Measurements from ENCODE around the gene ACYP2. TPM values are rescaled to one million over a fixed set of nuclear protein-coding genes. Genes with fewer than 3 reads are reported as not detected.

ACYP2 gene
- total and polyA plus RNA-seq, 2 experiments from 2014 or later, result 16.6 to 41.6 TPM

DNA sequence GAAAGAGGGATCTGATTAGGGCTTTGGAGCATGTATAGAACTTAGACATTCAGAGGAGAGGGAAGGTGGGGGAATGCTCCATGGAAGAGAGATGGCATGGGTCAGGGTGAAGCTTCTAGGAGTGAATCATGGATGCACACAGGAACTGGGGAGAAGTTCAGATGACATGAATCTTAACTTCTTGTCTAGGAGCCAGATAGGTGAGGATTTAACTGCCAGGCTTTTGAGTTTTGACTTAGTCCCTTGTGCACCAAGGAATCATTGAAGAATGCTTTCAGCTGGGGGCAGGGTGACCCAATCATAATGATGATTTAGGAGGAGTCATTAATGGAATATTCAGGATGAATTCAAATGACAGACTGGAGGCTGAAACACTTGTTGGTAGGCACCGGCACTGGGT is 48.7 kb downstream of the ACYP2 start:
- H3K79me2 ChIP-seq (ENCODE audit: insufficient read depth), result no peaks in the 10 kb centered on the region
- H3K4me2 ChIP-seq (ENCODE audit: unreplicated experiment), result no peak overlapping the region
- no peaks in the 10 kb centered on the region for H3K36me3 ChIP-seq (ENCODE audit: low read depth)
- H3F3A ChIP-seq (ENCODE audit: insufficient read depth), result 0 out of 2 replicates have a peak, but pooled peaks cover 10% of the 10 kb centered on the region
- H4K20me1 ChIP-seq (ENCODE audit: insufficient read depth), result no peaks in the 10 kb centered on the region
- in situ Hi-C loops (cut with MboI), result no loop called here
- no peak overlapping the region for H2AFZ ChIP-seq
- no peaks in the 10 kb centered on the region for H3K27me3 ChIP-seq (replicated peaks; ENCODE audit: insufficient read depth)
- no peaks in the 10 kb centered on the region for H3K9me3 ChIP-seq (ENCODE audit: low read depth)
- 95 to 97% methylated on average over 1 of the region's 1 CpG for WGBS, 2 experiments (ENCODE audit: low coverage in 1 of 2, low lambda C conversion rate in 2 of 2, missing lambda C conversion rate in 2 of 2)
- DNase-seq, result no peak
- no peak for TF ChIP-seq EZH2phosphoT487 (IDR thresholded peaks at IDR 0.05; ENCODE audit: insufficient read depth, low read depth)
- no peak for TF ChIP-seq EZH2 (IDR thresholded peaks at IDR 0.05; ENCODE audit: insufficient read depth, poor library complexity, severe bottlenecking)
- H3K4me3 ChIP-seq, result no peak overlapping the region
- H3K9me2 ChIP-seq (ENCODE audit: insufficient read depth), result no peaks in the 10 kb centered on the region
- H3K4me1 ChIP-seq (ENCODE audit: insufficient read depth), result no peaks in the 10 kb centered on the region
- H3K27ac ChIP-seq, result no peak overlapping the region
- no peak overlapping the region for H3K9ac ChIP-seq

DNA sequence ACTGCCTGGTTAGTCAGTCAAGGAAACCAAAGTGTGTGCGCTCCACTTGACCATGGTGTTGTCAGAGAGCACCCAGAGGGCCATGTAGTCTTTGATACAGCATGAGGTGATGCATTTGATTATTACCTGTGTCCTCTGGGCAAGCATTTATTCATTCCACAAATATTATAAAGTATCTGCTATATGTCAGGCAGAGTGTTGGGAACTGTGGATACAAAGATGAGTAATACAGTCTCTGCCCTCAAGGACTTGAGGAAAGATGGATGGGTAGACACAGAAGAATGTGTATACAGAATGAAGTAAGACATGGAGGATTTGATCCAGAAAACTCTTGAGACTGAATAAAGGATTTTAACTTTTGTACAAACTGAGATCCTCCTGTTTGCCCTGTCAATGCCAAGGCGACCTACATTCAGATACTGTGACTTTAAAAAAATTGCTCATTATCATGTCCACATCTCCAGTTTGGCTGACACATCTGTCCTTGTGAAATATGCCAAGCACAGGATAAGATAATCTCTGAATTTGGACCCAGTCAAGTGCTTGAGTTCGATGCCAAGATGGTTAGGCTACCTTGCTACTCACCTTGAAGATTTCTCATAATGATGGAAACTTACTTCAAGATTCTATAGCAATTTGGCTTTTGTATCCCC is 50.8 kb downstream of the ACYP2 start:
- no peak overlapping the region for H3K4me3 ChIP-seq
- TF ChIP-seq EZH2 (IDR thresholded peaks at IDR 0.05; ENCODE audit: insufficient read depth, poor library complexity, severe bottlenecking) (no peak), EZH2phosphoT487 (IDR thresholded peaks at IDR 0.05; ENCODE audit: insufficient read depth, low read depth) (no peak)
- 0 out of 2 replicates have a peak, but pooled peaks cover 10% of the 10 kb centered on the region for H3F3A ChIP-seq (ENCODE audit: insufficient read depth)
- H4K20me1 ChIP-seq (ENCODE audit: insufficient read depth), result no peaks in the 10 kb centered on the region
- no peaks in the 10 kb centered on the region for H3K79me2 ChIP-seq (ENCODE audit: insufficient read depth)
- H3K27me3 ChIP-seq (replicated peaks; ENCODE audit: insufficient read depth), result no peaks in the 10 kb centered on the region
- no peaks in the 10 kb centered on the region for H3K4me1 ChIP-seq (ENCODE audit: insufficient read depth)
- no peaks in the 10 kb centered on the region for H3K9me3 ChIP-seq (ENCODE audit: low read depth)
- in situ Hi-C loops (cut with MboI), result no loop called here
- H3K4me2 ChIP-seq (ENCODE audit: unreplicated experiment), result no peak overlapping the region
- peak; percentile 40 for DNase-seq
- no peak overlapping the region for H3K9ac ChIP-seq
- H3K27ac ChIP-seq, result no peak overlapping the region
- WGBS, 2 experiments (ENCODE audit: low coverage in 1 of 2, low lambda C conversion rate in 2 of 2, missing lambda C conversion rate in 2 of 2), result 94 to 95% methylated on average over 3 of the region's 3 CpGs
- no peaks in the 10 kb centered on the region for H3K9me2 ChIP-seq (ENCODE audit: insufficient read depth)
- no peak overlapping the region for H2AFZ ChIP-seq
- no peaks in the 10 kb centered on the region for H3K36me3 ChIP-seq (ENCODE audit: low read depth)

DNA sequence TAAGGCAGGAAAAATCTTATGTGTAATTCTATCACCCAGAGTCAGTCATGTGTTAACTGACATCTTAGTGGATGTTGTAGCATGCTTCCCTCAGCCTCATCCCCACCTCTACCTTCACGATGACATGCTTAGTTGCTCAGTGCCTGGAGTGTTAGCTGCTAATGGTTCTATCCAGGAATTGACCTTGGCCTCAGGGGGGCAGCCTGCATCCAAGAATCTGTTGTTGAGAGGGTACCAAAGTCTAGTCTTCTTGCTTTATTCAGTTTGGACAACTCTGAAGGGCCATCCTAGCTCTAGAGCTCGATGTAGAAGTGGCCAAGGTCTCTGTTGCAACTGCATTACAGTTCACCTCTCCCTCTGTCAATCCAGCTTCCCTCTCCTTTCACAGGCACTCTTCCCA is 61.2 kb downstream of the ACYP2 start:
- in situ Hi-C loops (cut with MboI), result no loop called here
- no peaks in the 10 kb centered on the region for H3K27me3 ChIP-seq (replicated peaks; ENCODE audit: insufficient read depth)
- no peak overlapping the region for H3K4me2 ChIP-seq (ENCODE audit: unreplicated experiment)
- H2AFZ ChIP-seq, result no peak overlapping the region
- no peaks in the 10 kb centered on the region for H3K9me2 ChIP-seq (ENCODE audit: insufficient read depth)
- 0 to 4% methylated on average over 2 of the region's 2 CpGs for WGBS, 2 experiments (ENCODE audit: low coverage in 1 of 2, low lambda C conversion rate in 2 of 2, missing lambda C conversion rate in 2 of 2)
- no peaks in the 10 kb centered on the region for H4K20me1 ChIP-seq (ENCODE audit: insufficient read depth)
- TF ChIP-seq EZH2phosphoT487 (IDR thresholded peaks at IDR 0.05; ENCODE audit: insufficient read depth, low read depth), result no peak
- TF ChIP-seq EZH2 (IDR thresholded peaks at IDR 0.05; ENCODE audit: insufficient read depth, poor library complexity, severe bottlenecking), result no peak
- no peaks in the 10 kb centered on the region for H3F3A ChIP-seq (ENCODE audit: insufficient read depth)
- no peaks in the 10 kb centered on the region for H3K36me3 ChIP-seq (ENCODE audit: low read depth)
- H3K27ac ChIP-seq, result no peak overlapping the region
- H3K4me3 ChIP-seq, result no peak overlapping the region
- no peaks in the 10 kb centered on the region for H3K4me1 ChIP-seq (ENCODE audit: insufficient read depth)
- DNase-seq, result peak; percentile 66
- no peaks in the 10 kb centered on the region for H3K9me3 ChIP-seq (ENCODE audit: low read depth)
- no peaks in the 10 kb centered on the region for H3K79me2 ChIP-seq (ENCODE audit: insufficient read depth)
- H3K9ac ChIP-seq, result no peak overlapping the region

- Histone ChIP-seq H3K27me3 (replicated peaks; ENCODE audit: insufficient read depth) (no peaks in the 10 kb centered on the region), H3K4me2 (ENCODE audit: unreplicated experiment) (no peak overlapping the region), H4K20me1 (ENCODE audit: insufficient read depth) (no peaks in the 10 kb centered on the region), H3F3A (ENCODE audit: insufficient read depth) (no peaks in the 10 kb centered on the region), H3K4me1 (ENCODE audit: insufficient read depth) (no peaks in the 10 kb centered on the region), H3K9me2 (ENCODE audit: insufficient read depth) (no peaks in the 10 kb centered on the region), H3K27ac (no peak overlapping the region), H3K9ac (no peak overlapping the region), H3K9me3 (ENCODE audit: low read depth) (no peaks in the 10 kb centered on the region), H2AFZ (no peak overlapping the region), H3K4me3 (no peak overlapping the region), H3K36me3 (ENCODE audit: low read depth) (0 out of 2 replicates have a peak, but pooled peaks cover 1% of the 10 kb centered on the region), H3K79me2 (ENCODE audit: insufficient read depth) (no peaks in the 10 kb centered on the region)
- 97 to 98% methylated on average over 3 of the region's 3 CpGs for WGBS, 2 experiments (ENCODE audit: low coverage in 1 of 2, low lambda C conversion rate in 2 of 2, missing lambda C conversion rate in 2 of 2)
- in situ Hi-C loops (cut with MboI), result no loop called here
- no peak for DNase-seq
- TF ChIP-seq EZH2phosphoT487 (IDR thresholded peaks at IDR 0.05; ENCODE audit: insufficient read depth, low read depth) (no peak), EZH2 (IDR thresholded peaks at IDR 0.05; ENCODE audit: insufficient read depth, poor library complexity, severe bottlenecking) (no peak)
Observed at GRCh38 chr2:54183281-54183680, 67.9 kb downstream of the ACYP2 start.

Measured in GM23248 (cell line).